ENCODE results near the gene PATE2. TPM values are rescaled to one million over a fixed set of nuclear protein-coding genes. Genes with fewer than 3 reads are reported as not detected.

Gene PATE2
- total RNA-seq, 1 experiment from 2014 or later: not detected

DNA sequence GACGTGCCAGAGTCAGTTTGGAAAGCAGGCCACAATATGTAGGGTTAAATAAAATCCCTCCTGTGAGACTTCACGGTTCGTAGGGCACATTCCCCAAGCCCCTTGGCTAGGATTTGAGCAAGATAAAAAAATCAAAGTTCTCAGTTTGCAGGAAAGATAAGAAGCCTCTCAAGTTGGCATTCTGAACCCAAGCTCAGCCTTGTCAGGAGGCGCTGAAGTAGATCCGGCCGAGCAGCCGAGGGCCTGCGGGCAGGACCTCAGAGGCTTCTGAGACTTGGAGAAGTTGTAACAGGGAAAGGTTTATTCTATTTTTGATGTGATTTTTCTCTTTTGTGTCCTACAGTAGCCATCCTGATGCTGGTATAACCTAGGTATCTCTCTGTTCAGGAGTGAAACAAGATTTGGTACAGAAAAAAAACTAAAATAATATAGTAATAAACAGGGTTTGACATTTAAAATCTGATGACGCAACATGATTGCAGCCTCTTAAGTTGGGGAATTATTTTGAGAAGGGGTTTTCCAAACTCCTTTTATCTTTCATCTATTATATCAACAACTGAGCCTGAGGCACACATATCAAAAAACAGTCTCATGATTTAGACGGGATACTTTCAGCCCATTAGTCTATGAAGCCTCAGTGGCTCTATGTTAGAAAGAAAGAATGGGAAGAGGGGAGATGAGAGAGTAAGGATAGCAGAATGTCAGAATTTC is 10.1 kb downstream of the PATE2 start:
- BruUV-seq (replicated peaks): no TSS peak
- H3K27me3 ChIP-seq (replicated peaks; ENCODE audit: insufficient read depth, low read depth, low read length, poor library complexity): peaks cover 75% of the 10 kb centered on the region
- H3K9me3 ChIP-seq (ENCODE audit: low read depth, low read length, poor library complexity, severe bottlenecking): no peaks in the 10 kb centered on the region
- no peaks in the 10 kb centered on the region for H3K4me1 ChIP-seq (ENCODE audit: insufficient read depth, low read length, poor library complexity, severe bottlenecking)
- intact Hi-C loops (cut with micrococcal nuclease; ENCODE audit: unreplicated experiment): no loop called here
- H3K27ac ChIP-seq (ENCODE audit: low read depth, low read length, poor library complexity, severe bottlenecking): no peak overlapping the region
- ChIA-PET CTCF (no interaction called here), POLR2A (ENCODE audit: low non-redundant PET) (no interaction called here)
- H3K36me3 ChIP-seq (ENCODE audit: insufficient read depth, low read length, poor library complexity, severe bottlenecking): no peaks in the 10 kb centered on the region
- TF ChIP-seq, protein P1, sequence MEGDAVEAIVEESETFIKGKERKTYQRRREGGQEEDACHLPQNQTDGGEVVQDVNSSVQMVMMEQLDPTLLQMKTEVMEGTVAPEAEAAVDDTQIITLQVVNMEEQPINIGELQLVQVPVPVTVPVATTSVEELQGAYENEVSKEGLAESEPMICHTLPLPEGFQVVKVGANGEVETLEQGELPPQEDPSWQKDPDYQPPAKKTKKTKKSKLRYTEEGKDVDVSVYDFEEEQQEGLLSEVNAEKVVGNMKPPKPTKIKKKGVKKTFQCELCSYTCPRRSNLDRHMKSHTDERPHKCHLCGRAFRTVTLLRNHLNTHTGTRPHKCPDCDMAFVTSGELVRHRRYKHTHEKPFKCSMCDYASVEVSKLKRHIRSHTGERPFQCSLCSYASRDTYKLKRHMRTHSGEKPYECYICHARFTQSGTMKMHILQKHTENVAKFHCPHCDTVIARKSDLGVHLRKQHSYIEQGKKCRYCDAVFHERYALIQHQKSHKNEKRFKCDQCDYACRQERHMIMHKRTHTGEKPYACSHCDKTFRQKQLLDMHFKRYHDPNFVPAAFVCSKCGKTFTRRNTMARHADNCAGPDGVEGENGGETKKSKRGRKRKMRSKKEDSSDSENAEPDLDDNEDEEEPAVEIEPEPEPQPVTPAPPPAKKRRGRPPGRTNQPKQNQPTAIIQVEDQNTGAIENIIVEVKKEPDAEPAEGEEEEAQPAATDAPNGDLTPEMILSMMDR (conservative IDR thresholded peaks at IDR 0.05; ENCODE audit: low read depth, low read length): no peak
- no peak for DNase-seq (ENCODE audit: low spot score)
- H3K4me3 ChIP-seq (ENCODE audit: low read depth, low read length, poor library complexity, severe bottlenecking): no peak overlapping the region

DNA sequence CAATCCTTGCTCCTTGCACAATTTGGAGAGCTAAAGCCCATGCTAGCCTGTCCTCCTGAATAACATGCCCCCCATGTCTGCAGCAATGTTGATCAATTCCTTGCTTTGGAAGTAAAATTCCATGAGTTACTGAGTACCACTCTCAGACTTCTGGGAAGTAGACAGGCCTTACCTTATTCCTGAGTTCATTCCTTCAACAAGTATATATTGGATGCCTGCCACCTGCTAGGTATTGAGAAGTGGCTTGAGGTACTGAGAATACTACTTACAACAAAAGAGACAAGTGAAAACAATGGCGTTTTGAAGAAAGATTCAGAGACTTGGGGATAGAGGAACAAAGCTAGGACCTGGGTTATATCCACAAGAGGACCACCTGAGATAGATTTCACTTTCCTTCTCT is 12.4 kb downstream of the PATE2 start:
- Histone ChIP-seq H3K9me3 (ENCODE audit: low read depth, low read length, poor library complexity, severe bottlenecking) (no peaks in the 10 kb centered on the region), H3K4me3 (ENCODE audit: low read depth, low read length, poor library complexity, severe bottlenecking) (no peak overlapping the region), H3K27ac (ENCODE audit: low read depth, low read length, poor library complexity, severe bottlenecking) (no peak overlapping the region), H3K4me1 (ENCODE audit: insufficient read depth, low read length, poor library complexity, severe bottlenecking) (no peaks in the 10 kb centered on the region), H3K36me3 (ENCODE audit: insufficient read depth, low read length, poor library complexity, severe bottlenecking) (no peaks in the 10 kb centered on the region), H3K27me3 (replicated peaks; ENCODE audit: insufficient read depth, low read depth, low read length, poor library complexity) (peaks cover 67% of the 10 kb centered on the region)
- no peak for DNase-seq (ENCODE audit: low spot score)
- BruUV-seq (replicated peaks): no TSS peak
- ChIA-PET POLR2A (ENCODE audit: low non-redundant PET) (no interaction called here), CTCF (no interaction called here)
- intact Hi-C loops (cut with micrococcal nuclease; ENCODE audit: unreplicated experiment): no loop called here
- no peak for TF ChIP-seq EZH2 (IDR thresholded peaks at IDR 0.05; ENCODE audit: borderline replicate concordance, low read depth, low read length, poor library complexity, severe bottlenecking)
- TF ChIP-seq, protein P1 (conservative IDR thresholded peaks at IDR 0.05; ENCODE audit: low read depth, low read length): no peak

DNA sequence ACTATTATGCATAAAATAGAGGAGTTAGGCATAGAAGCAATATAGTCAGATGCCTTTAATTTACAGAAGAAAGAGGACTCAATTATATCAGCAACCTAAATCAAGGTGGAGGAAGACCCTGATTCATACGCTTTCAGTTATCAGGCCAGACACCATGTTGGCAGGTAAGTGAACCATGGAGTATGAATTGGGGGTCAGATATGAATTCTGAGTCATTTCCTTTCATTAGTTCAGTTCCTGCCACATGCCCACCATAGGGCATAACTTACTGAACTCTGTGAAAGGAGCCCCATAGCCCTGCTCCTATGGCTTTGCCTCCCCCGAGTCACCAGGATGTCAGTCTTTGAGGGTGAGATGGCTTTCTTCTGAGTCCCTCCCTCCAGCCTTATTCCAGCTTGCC is 15.1 kb downstream of the PATE2 start:
- Histone ChIP-seq H3K9me3 (ENCODE audit: low read depth, low read length, poor library complexity, severe bottlenecking) (no peaks in the 10 kb centered on the region), H3K27ac (ENCODE audit: low read depth, low read length, poor library complexity, severe bottlenecking) (no peak overlapping the region), H3K4me3 (ENCODE audit: low read depth, low read length, poor library complexity, severe bottlenecking) (no peak overlapping the region), H3K27me3 (replicated peaks; ENCODE audit: insufficient read depth, low read depth, low read length, poor library complexity) (peaks cover 42% of the 10 kb centered on the region), H3K36me3 (ENCODE audit: insufficient read depth, low read length, poor library complexity, severe bottlenecking) (no peaks in the 10 kb centered on the region), H3K4me1 (ENCODE audit: insufficient read depth, low read length, poor library complexity, severe bottlenecking) (no peaks in the 10 kb centered on the region)
- no TSS peak for BruUV-seq (replicated peaks)
- intact Hi-C loops (cut with micrococcal nuclease; ENCODE audit: unreplicated experiment): no loop called here
- ChIA-PET CTCF (no interaction called here), POLR2A (ENCODE audit: low non-redundant PET) (interaction anchor here (0.7 kb wide), 1 partner anchor 1469 kb away, joined by 3 read pairs; no protein-coding TSS in a partner anchor)
- no peak for DNase-seq (ENCODE audit: low spot score)
- TF ChIP-seq, protein P1 (conservative IDR thresholded peaks at IDR 0.05; ENCODE audit: low read depth, low read length): no peak
- no peak for TF ChIP-seq EZH2 (IDR thresholded peaks at IDR 0.05; ENCODE audit: borderline replicate concordance, low read depth, low read length, poor library complexity, severe bottlenecking)

All from A673 (cell line).